ENCODE results near the gene ACSM2A.
A peak's percentile ranks its signal among the peaks of the same experiment; 100 is the strongest.
"Not testable (repeated sequence)": the region's sequence is repeated elsewhere in the genome, so short reads cannot be mapped to it uniquely, and the experiment has no call there.

The ACSM2A gene

DNA sequence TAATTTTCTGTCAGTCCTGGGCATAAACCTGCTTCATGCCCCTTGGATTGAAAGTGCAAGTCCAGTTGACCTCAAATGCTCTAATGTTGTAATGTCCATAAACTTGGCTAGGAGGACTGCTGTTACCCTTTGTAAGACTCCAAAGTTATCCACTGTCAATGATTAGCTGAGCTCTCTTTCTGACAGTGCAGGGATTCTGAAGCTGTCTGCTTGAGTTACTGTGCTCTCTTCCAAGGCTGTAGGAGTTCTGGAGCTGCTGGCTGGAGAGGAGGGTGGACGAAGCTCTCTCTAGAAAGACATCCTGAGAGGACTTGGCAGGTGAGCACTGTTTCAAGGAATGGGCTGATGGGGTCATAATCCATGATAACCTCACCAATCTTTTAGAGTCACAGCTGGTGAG lies at the start of gene ACSM2A:
Gene ACSM2A, plus strand, starts transcription at position 158 of the 400 bp plus-strand sequence. CDS start 8,594 bp downstream, outside the sequence.
- in situ Hi-C loops (cut with HindIII; ENCODE audit: low pct_ligation_motif_present, low pct_unique_long_range_greater_than_20kb, low sequenced_read_pairs) = not testable (repeated sequence)
- peak; percentile 7 for DNase-seq

- in situ Hi-C loops (cut with HindIII; ENCODE audit: low pct_ligation_motif_present, low pct_unique_long_range_greater_than_20kb, low sequenced_read_pairs) = no loop called here
- DNase-seq = no peak
Observed at GRCh38 chr16:20402651-20403050, 48.7 kb upstream of the ACSM2A start.

DNA sequence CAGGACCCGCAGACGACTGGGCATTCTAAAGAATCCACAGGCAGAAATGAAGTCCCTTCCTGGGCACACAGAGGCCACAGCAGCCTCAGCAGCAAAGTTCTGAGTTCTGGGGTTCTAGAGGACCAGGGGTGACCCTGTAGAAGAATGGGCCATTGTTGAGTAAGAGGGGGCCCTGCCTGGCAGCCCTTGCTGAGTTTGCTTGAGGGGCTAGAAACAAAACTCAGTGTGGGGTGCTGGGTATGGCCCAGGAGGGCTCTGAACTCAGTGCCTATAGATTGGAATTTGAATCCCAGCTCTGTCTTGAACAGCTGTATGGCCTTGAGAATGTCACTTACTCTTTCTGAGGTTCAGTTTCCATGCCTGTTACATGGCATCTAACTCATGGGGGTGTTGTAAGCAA lies 46.7 kb upstream of the ACSM2A start, which contains the start of gene PDILT:
Gene PDILT, minus strand, starts transcription at position 101 of the 400 bp plus-strand sequence. CDS start 5,437 bp downstream, outside the sequence.
- DNase-seq = no peak
- in situ Hi-C loops (cut with HindIII; ENCODE audit: low pct_ligation_motif_present, low pct_unique_long_range_greater_than_20kb, low sequenced_read_pairs) = no loop called here

DNA sequence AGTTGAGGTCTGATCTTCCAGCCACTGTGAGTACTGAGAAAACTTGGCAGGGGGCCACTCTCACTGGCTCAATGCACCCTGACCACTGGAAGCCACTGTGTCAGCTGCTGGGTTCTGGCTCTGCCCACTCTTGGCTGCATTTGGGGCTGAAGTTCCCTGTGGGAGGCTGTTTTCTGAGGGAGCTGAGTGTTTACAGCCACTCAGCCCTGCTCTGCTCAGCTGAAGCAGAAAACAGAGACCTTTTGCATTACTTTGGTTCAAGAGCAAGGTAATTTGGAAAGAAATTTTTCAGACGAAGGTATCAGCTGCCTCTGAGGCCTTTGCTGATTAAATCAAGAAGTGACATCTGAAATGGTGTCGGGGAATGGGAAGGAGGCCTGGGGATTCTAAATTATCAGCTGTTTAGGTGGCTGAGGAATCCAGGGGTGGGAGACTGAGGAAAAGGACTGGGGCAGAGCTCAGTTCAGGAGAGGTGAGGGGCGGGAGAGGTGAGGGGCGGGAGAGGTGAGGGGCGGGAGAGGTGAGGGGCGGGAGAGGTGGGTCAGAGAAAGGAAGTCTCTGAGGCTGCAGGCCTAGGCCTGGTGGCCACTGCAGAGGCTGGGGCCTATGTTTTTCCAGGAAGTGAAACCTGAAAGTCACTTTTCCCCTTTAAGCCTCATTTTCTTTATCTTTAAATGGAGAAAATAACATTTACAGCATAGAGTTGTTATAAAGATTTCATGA lies 41.8 kb upstream of the ACSM2A start, which contains the start of gene ACSM5:
Gene ACSM5, plus strand, starts transcription at position 137 of the 723 bp plus-strand sequence. CDS start 1,951 bp downstream, outside the sequence.
- peak; percentile 52 for DNase-seq

DNA sequence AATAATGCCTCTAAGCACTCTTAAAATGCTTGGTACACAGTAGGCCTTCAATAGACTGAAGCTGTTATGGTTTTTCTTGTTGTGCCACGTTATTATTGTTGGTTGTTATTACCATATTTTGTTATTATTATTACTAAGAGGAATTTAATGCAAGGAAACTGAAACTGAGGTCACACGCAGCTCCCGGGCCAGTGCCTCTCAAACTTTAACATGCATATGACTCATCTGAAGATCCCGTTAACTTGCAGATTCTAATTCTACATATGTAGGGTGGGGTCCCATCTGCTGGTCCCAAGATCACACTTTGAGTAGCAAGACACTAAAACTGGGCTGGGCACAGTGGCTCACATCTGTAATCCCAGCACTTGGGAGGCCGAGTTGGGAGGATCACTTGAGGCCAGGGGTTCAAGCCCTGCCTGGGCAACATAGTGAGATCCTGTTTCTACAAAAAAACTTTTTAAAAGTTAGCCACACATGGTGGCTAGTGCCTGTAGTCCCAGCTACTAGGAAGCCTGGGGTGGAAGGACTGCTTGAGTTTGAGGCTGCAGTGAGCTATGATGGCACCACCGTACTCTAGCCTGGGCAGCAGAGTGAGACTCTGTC lies 41.1 kb upstream of the ACSM2A start:
- in situ Hi-C loops (cut with HindIII; ENCODE audit: low pct_ligation_motif_present, low pct_unique_long_range_greater_than_20kb, low sequenced_read_pairs) = no loop called here
- DNase-seq = no peak

More for the DNA sequence above, 41.8 kb upstream of the ACSM2A start, which contains the start of gene ACSM5:
- in situ Hi-C loops (cut with HindIII; ENCODE audit: low pct_ligation_motif_present, low pct_unique_long_range_greater_than_20kb, low sequenced_read_pairs) = no loop called here

DNA sequence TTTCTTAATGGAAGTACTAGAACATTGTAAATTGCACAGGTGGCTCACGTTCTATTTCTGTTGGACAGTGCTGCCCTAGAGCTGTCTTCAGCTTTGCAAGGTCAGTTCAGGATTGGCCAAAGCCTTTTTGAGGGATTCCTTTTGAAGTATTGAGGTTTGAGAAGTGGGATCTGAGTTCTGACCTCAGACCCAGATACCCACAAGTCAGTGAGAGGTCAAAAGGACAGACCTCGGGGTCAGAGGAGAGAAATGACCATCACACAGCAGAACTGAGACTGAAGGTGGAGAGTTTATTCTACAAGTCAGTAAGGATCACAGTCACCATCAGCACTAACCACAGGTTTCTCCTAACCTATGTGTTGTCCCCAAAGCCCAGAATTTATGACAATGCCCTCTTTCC lies 40.3 kb upstream of the ACSM2A start:
- no peak for DNase-seq
- in situ Hi-C loops (cut with HindIII; ENCODE audit: low pct_ligation_motif_present, low pct_unique_long_range_greater_than_20kb, low sequenced_read_pairs) = no loop called here

DNA sequence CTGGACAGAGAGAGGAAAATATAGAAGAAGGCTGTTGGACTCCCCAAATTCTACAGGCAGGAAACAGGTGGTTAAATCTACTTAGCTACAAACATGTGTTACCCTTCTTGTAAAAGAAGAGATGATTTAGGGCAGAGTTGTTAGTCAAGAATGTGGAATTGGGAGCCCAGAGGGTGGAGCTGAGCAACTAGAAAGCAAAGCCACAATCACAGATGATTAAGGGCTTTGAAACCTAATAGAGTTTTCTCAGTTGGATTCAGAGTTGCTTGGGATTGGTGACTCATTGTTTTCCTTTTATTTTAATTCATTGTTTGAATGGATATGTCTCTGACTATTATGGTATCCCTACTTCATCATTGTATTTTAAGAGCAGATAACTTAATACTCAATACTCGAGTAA lies 35.8 kb upstream of the ACSM2A start:
- DNase-seq = no peak
- in situ Hi-C loops (cut with HindIII; ENCODE audit: low pct_ligation_motif_present, low pct_unique_long_range_greater_than_20kb, low sequenced_read_pairs) = no loop called here

- in situ Hi-C loops (cut with HindIII; ENCODE audit: low pct_ligation_motif_present, low pct_unique_long_range_greater_than_20kb, low sequenced_read_pairs); DNase-seq: not testable (repeated sequence)
Observed at GRCh38 chr16:20419093-20419492, 32.2 kb upstream of the ACSM2A start.

DNA sequence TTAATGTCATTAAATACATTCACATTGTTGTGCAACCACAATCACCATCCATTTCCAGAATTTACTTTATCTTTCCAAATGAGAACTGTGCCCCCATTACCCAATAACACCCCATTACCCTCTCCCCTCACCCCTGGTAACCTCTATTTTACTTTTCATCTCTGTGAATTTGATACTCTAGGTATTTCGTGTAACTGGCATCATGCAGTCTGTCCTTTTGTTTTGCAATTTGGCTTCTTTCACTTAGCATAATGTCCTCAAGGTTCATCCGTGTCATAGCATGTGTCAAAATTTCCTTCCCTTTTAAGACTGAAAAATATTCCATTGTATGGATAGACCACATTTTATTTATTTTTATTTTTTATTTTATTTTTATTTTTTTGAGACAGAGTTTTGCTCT lies 29.6 kb upstream of the ACSM2A start:
- DNase-seq; in situ Hi-C loops (cut with HindIII; ENCODE audit: low pct_ligation_motif_present, low pct_unique_long_range_greater_than_20kb, low sequenced_read_pairs): not testable (repeated sequence)

- DNase-seq; in situ Hi-C loops (cut with HindIII; ENCODE audit: low pct_ligation_motif_present, low pct_unique_long_range_greater_than_20kb, low sequenced_read_pairs): not testable (repeated sequence)
Observed at GRCh38 chr16:20423772-20424128, 27.6 kb upstream of the ACSM2A start.

DNA sequence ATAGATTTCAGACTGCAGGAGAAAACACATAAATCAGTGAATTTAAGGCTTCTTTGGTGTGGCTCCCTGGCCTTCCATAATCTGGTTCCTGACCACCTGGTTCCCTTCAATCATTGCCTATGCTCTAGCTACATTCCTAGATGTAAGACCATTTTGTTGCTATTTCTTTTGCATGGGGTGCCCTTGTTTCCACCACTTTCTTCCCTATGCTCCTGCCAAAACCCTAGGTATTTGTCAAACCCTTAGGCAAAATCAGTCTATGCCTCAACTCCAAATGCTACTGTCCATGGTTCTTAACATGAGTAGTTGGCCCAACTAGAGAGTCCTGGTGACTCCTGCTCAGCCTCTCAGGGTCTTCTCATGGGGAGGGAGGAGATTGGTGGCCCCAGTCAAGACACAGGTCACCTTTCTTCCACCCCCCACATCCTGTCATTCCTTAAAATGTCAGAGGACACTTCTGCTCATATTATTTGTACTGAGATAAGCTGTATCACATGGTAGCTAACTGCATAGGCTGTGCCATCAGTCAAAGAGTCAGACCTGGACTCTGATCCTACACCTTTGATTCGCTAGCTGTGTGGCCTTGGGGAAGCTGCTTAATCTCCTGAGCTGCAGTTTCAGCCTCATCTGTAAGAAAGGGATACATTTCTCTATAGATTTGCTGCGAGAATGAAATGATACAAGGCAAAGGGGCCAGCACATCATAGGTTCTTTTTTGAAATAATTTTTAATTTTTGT lies 27.0 kb upstream of the ACSM2A start:
- no peak for DNase-seq
- in situ Hi-C loops (cut with HindIII; ENCODE audit: low pct_ligation_motif_present, low pct_unique_long_range_greater_than_20kb, low sequenced_read_pairs) = no loop called here

DNA sequence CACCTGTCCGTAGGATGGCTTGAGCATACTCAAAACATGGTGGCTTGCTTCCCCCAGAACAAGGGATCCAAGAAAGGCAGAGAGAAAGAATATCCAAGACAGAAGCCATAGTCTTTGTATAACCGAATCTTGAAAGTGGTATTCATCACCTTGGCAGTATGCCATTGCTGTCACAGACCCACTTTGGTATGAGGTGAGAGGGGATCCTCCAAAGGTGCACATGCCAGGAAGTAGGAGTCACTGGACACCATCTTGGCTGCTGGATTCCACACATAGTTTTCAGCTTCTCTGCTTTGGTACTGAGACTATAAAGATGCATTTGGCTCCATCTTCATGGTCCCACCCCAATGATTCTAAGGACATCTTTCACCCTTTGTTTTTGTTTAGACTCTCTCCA lies 23.9 kb upstream of the ACSM2A start:
- in situ Hi-C loops (cut with HindIII; ENCODE audit: low pct_ligation_motif_present, low pct_unique_long_range_greater_than_20kb, low sequenced_read_pairs) = not testable (repeated sequence)
- DNase-seq = peak; percentile 53

DNA sequence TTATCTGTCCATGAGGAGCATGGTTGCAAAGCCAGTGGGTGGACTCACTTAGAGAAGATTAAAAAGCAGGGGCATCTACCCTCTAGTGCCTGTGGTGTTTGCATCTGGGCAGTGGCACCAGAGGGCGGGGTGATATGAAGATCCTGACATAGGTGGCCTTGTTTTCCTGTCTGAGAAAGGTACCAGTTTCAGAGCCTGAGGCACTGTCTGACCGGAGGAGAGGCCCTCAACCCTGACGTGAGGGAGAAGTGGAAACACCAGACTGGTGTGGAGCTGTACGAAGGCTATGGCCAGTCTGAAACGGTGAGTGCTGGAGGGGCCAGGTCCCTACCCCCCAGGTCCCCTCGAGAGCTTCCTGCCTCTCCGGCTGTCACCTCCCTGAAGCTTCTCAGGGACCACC lies 21.8 kb upstream of the ACSM2A start:
- in situ Hi-C loops (cut with HindIII; ENCODE audit: low pct_ligation_motif_present, low pct_unique_long_range_greater_than_20kb, low sequenced_read_pairs) = not testable (repeated sequence)

GRCh38 chr16:20430480-20430879 lies 20.8 kb upstream of the ACSM2A start:
- in situ Hi-C loops (cut with HindIII; ENCODE audit: low pct_ligation_motif_present, low pct_unique_long_range_greater_than_20kb, low sequenced_read_pairs); DNase-seq: not testable (repeated sequence)

More for the DNA sequence above, 21.8 kb upstream of the ACSM2A start:
- DNase-seq = not testable (repeated sequence)

DNA sequence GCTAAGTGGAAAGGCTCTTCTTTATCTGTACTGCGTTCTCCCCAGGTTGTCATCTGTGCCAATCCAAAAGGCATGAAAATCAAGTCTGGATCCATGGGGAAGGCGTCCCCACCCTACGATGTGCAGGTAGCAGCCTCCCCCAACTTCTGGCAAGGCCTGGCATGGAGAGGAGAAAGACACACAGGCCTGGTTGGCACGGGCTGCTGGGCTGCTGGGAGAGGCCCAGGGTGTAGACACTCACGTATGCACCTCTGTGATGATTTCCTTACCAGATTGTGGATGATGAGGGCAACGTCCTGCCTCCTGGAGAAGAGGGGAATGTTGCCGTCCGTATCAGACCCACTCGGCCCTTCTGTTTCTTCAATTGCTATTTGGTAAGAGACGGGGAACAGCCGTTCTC lies 20.4 kb upstream of the ACSM2A start:
- in situ Hi-C loops (cut with HindIII; ENCODE audit: low pct_ligation_motif_present, low pct_unique_long_range_greater_than_20kb, low sequenced_read_pairs) = no loop called here
- DNase-seq = no peak

DNA sequence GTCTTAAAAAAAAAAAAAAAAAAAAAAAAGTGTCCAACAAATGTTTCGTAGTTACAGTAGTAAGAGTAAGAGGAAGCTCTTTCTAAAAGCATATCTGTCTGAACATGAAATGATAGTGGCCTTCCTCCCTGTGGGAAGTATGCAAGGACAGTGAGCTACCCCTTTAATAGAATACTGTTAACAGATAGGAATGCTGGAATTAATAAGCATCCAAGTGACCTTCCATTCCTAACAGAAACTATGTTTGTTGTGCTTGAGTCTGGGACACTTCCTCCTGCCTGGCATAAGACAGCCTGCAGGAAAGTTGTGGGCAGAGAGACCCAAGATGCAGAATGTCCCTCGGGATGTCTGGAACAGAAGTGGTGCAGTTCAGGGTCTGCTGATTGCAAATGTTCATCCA lies 12.4 kb upstream of the ACSM2A start:
- DNase-seq = not testable (repeated sequence)

DNA sequence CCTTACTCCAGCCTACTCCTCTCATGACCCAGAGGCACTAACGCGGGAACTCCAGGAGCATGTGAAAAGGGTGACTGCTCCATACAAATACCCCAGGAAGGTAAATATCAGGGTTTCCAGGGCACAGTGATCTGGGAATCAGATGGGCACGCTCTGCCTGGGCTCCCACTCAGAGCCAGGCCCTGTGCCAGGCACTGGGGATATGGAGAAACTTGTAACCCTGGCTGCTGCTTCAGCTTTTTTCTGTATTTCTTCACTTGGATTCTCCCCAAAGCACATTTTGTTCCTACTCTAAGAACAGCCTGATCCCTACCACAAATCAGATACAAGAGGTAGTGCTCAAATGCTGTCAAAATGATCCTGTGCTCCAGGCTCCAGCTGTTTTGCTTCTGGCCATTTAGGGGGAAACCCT lies 11.5 kb upstream of the ACSM2A start:
- in situ Hi-C loops (cut with HindIII; ENCODE audit: low pct_ligation_motif_present, low pct_unique_long_range_greater_than_20kb, low sequenced_read_pairs); DNase-seq: not testable (repeated sequence)

More for the DNA sequence above, 12.4 kb upstream of the ACSM2A start:
- in situ Hi-C loops (cut with HindIII; ENCODE audit: low pct_ligation_motif_present, low pct_unique_long_range_greater_than_20kb, low sequenced_read_pairs) = not testable (repeated sequence)

DNA sequence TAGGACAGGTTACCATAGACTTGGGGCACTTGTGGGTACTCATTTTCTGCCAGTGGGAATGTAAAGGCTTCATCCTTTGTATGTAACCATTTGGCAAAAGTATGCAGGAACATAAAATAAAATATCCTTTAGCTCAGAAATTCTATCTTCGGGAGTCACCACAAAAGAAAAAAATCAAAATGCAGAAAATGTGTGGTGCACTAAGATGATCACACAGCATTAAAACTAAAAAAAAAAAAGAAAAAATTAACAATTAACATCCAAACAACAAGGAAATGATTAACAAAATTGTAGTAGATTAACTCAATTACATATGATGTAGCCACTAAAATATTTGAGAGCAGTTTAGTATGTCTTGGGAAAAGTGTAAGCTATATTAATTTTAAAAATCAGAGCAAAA lies 10.6 kb upstream of the ACSM2A start:
- in situ Hi-C loops (cut with HindIII; ENCODE audit: low pct_ligation_motif_present, low pct_unique_long_range_greater_than_20kb, low sequenced_read_pairs) = not testable (repeated sequence)

GRCh38 chr16:20441191-20441590 lies 10.1 kb upstream of the ACSM2A start:
- DNase-seq = peak; percentile 31
- in situ Hi-C loops (cut with HindIII; ENCODE audit: low pct_ligation_motif_present, low pct_unique_long_range_greater_than_20kb, low sequenced_read_pairs) = no loop called here

More for the DNA sequence above, 10.6 kb upstream of the ACSM2A start:
- DNase-seq = peak; percentile 43
